B cell (primary cell): ENCODE data around the gene LONRF2. TPM values are rescaled to one million over a fixed set of nuclear protein-coding genes. Genes with fewer than 3 reads are reported as not detected.
"Not testable (repeated sequence)": the region's sequence is repeated elsewhere in the genome, so short reads cannot be mapped to it uniquely, and the experiment has no call there.

Source experiments
- ATAC-seq: fragments of 200-7000 bp; cut with Tn5 transposase; one replicate; pipeline ENCODE4 v1.10.0; 2021; ENCODE audit warnings: low read depth, mild to moderate bottlenecking, moderate number of reproducible peaks, moderate library complexity
- CTCF ChIA-PET: fragments of 350-600 bp; sonication (Branson Sonifier 250); formaldehyde crosslinking; loops from one replicate; lab custom pipeline; 2021; ENCODE audit warnings: antibody characterized with exemption, inconsistent platforms; lab: Charles Lee
- POLR2A ChIA-PET: fragments of 350-600 bp; sonication (Branson Sonifier 250); formaldehyde crosslinking; loops from one replicate; lab custom pipeline; 2021; ENCODE audit warnings: antibody characterized with exemption; lab: Charles Lee
- DNase-seq: peaks from one replicate; pipeline ENCODE4 v3.0.0; 2013
- H2AFZ ChIP-seq: 2 replicates; pipeline ENCODE4 v1.6.1; 2012; ENCODE audit warnings: mild to moderate bottlenecking, low read depth, low read length; ENCODE audit not compliant: insufficient read depth, poor library complexity, severe bottlenecking
- H3K27ac ChIP-seq, 2 donors: 1 replicate in 1 of 2; 2 replicates in 1 of 2; pipeline ENCODE4 v1.5.1; 2012 to 2013; ENCODE audit warnings: low read length in 2 of 2, mild to moderate bottlenecking in 2 of 2, moderate library complexity in 1 of 2
- H3K27me3 ChIP-seq, 4 experiments: fragments of 200-600 bp in 1 of 4; sonication (generic) in 1 of 4; replicated peaks in 1 of 4; 1 replicate in 2 of 4; 2 replicates in 2 of 4; pipeline versions ENCODE4 v1.6.1 to v1.7.0; 2013 to 2016; ENCODE audit warnings: low read length in 3 of 4, mild to moderate bottlenecking in 2 of 4, mixed read lengths in 1 of 4, moderate library complexity in 1 of 4; ENCODE audit not compliant: insufficient read depth in 4 of 4, control insufficient read depth in 3 of 4; ENCODE audit errors: control extremely low read depth in 1 of 4
- H3K36me3 ChIP-seq, 2 experiments: replicated peaks in 1 of 2; 1 replicate in 1 of 2; 2 replicates in 1 of 2; pipeline versions ENCODE4 v1.6.1 to v1.7.1; 2013; ENCODE audit warnings: low read length in 1 of 2; ENCODE audit not compliant: insufficient read depth in 2 of 2, control insufficient read depth in 1 of 2; ENCODE audit errors: control extremely low read depth in 1 of 2, extremely low read depth in 1 of 2
- H3K4me1 ChIP-seq, 2 donors: fragments of 200-600 bp in 1 of 2; sonication (generic) in 1 of 2; 1 replicate in 1 of 2; 2 replicates in 1 of 2; pipeline versions ENCODE4 v1.5.1 to v1.6.1; 2013 to 2017; ENCODE audit warnings: low read length in 2 of 2; ENCODE audit not compliant: control insufficient read depth in 2 of 2, insufficient read depth in 2 of 2
- H3K4me2 ChIP-seq: replicated peaks from 2 replicates; pipeline ENCODE3; 2012; ENCODE audit warnings: mild to moderate bottlenecking, low read depth, low read length; ENCODE audit not compliant: poor library complexity, severe bottlenecking
- H3K4me3 ChIP-seq, 5 experiments: fragments of 200-600 bp in 1 of 5; sonication (generic) in 1 of 5; 1 replicate in 3 of 5; 2 replicates in 2 of 5; pipeline versions ENCODE4 v1.5.1 to v1.7.0; 2011 to 2016; ENCODE audit warnings: low read length in 4 of 5, mild to moderate bottlenecking in 4 of 5, low read depth in 2 of 5, control low read depth in 1 of 5, moderate library complexity in 1 of 5; ENCODE audit not compliant: insufficient read depth in 1 of 5; ENCODE audit errors: control extremely low read depth in 1 of 5, extremely low read depth in 1 of 5
- H3K79me2 ChIP-seq: fragments of 200-600 bp; sonication (generic); one replicate; pipeline ENCODE4 v1.6.0; 2016; ENCODE audit warnings: low read length; ENCODE audit not compliant: control insufficient read depth, insufficient read depth
- H3K9ac ChIP-seq: fragments of 200-600 bp; sonication (generic); 2 replicates; pipeline ENCODE4 v1.6.1; 2017; ENCODE audit warnings: mild to moderate bottlenecking, low read length, moderate library complexity
- H3K9me3 ChIP-seq, 3 donors: one replicate each; pipeline versions ENCODE4 v1.6.1 to v1.7.1; 2013; ENCODE audit warnings: low read length in 2 of 3; ENCODE audit not compliant: control insufficient read depth in 2 of 3, insufficient read depth in 1 of 3; ENCODE audit errors: control extremely low read depth in 1 of 3
- H4K20me1 ChIP-seq: 2 replicates; pipeline ENCODE4 v1.6.0; 2012; ENCODE audit warnings: mild to moderate bottlenecking, low read length; ENCODE audit not compliant: insufficient read depth, control insufficient read depth, poor library complexity, severe bottlenecking
- H3K27ac Mint-ChIP-seq: one replicate; pipeline ENCODE4 v1.8.0; 2021; ENCODE audit warnings: mixed read lengths
- H3K27me3 Mint-ChIP-seq: one replicate; pipeline ENCODE4 v1.8.0; 2021; ENCODE audit warnings: mixed read lengths
- H3K4me1 Mint-ChIP-seq: one replicate; pipeline ENCODE4 v1.8.0; 2021; ENCODE audit warnings: mixed read lengths
- H3K4me3 Mint-ChIP-seq: one replicate; pipeline ENCODE4 v1.8.0; 2021; ENCODE audit warnings: mixed read lengths
- H3K9me3 Mint-ChIP-seq: one replicate; pipeline ENCODE4 v1.8.0; 2022; ENCODE audit warnings: mixed read lengths; ENCODE audit not compliant: insufficient read depth
- CTCF ChIP-seq: fragments of 200-600 bp; IDR thresholded peaks from one replicate; pipeline ENCODE4 v1.8.0; 2022; ENCODE audit warnings: antibody characterized with exemption, mild to moderate bottlenecking
- EZH2 ChIP-seq: IDR thresholded peaks from 2 replicates; pipeline ENCODE4 v1.6.1; 2012; ENCODE audit warnings: borderline replicate concordance, low read depth, mild to moderate bottlenecking, moderate library complexity, low read length; ENCODE audit not compliant: insufficient read depth, poor library complexity, severe bottlenecking
- WGBS: methylation state at CpG from one replicate; pipeline ENCODE4 v1.1.5; 2013; ENCODE audit warnings: missing lambda C conversion rate; ENCODE audit not compliant: insufficient coverage; 5-methylcytosine and 5-hydroxymethylcytosine counted together
- intact Hi-C: fragments of 100-400 bp; cut with micrococcal nuclease; formaldehyde crosslinking; loops from one replicate; pipeline ENCODE4 v1.10.0; 2022
- polyA plus RNA-seq: library from polyadenylated mRNA; depleted of rRNA; stranded (reverse); fragments of >200 nt; gene quantifications from 2 replicates; pipeline ENCODE4 v1.2.3, GENCODE V29; 2012
- total RNA-seq, 2 donors: library from RNA; stranded (reverse); fragments of 120-200 nt in 1 of 2; gene quantifications; 1 replicate in 1 of 2; 2 replicates in 1 of 2; pipeline versions ENCODE4 v1.2.3 to v1.2.4, GENCODE V29; 2013 to 2022

The LONRF2 gene
- total and polyA plus RNA-seq, 2 donors (not counting 1 experiment from before 2014, with no cell fraction given), result 0.32 TPM; not detected in 1

GRCh38 chr2:100248971-100249370 is 73.3 kb downstream of the LONRF2 start:
- no peak for ATAC-seq
- intact Hi-C loops, result loop anchor here (5.0 to 10.0 kb wide), 5 partner anchors 324 to 1094 kb away; partner anchors contain the start of genes EIF5B, LIPT1, TSGA10 and TXNDC9

GRCh38 chr2:100248556-100248955 is 73.7 kb downstream of the LONRF2 start:
- peaks cover 76% of the 10 kb centered on the region for H3K4me1 Mint-ChIP-seq
- not testable (repeated sequence) for H2AFZ ChIP-seq, H3K27me3 ChIP-seq, H4K20me1 ChIP-seq, ATAC-seq, H3K36me3 ChIP-seq, DNase-seq, H3K9me3 Mint-ChIP-seq
- intact Hi-C loops, result loop anchor here (5.0 to 10.0 kb wide), 5 partner anchors 324 to 1094 kb away; partner anchors contain the start of genes EIF5B, LIPT1, TSGA10 and TXNDC9
- ChIA-PET POLR2A (interaction anchor here (1.3 to 6.7 kb wide), 3 partner anchors 13 to 107 kb away, joined by 5 to 55 read pairs (median 34); partner anchors contain the start of gene AFF3), CTCF (interaction anchor here (1.0 to 7.3 kb wide), 3 partner anchors 12 to 136 kb away, joined by 5 to 79 read pairs (median 38); no protein-coding TSS in a partner anchor)
- Histone ChIP-seq H3K9ac (peak overlapping the region; percentile 38), H3K79me2 (peaks cover 37% of the 10 kb centered on the region), H3K9me3 (peaks cover 0 to 23% (median 3%) of the 10 kb centered on the region in 3 donors), H3K4me2 (peak overlapping the region; percentile 69), H3K4me3 (peak overlapping the region in 1 of 5 experiments; percentile 50), H3K27ac (peak overlapping the region; percentile 78 to 81), H3K4me1 (peaks cover 80% of the 10 kb centered on the region in 2 donors)
- H3K27me3 Mint-ChIP-seq, result peaks cover 10% of the 10 kb centered on the region
- H3K4me3 Mint-ChIP-seq, result peak overlapping the region; percentile 79
- WGBS, result 91% methylated on average over 6 of the region's 9 CpGs
- peak overlapping the region; percentile 86 for H3K27ac Mint-ChIP-seq

More at GRCh38 chr2:100248971-100249370, 73.3 kb downstream of the LONRF2 start:
- Histone ChIP-seq H3K36me3 (no peaks in the 10 kb centered on the region), H3K4me1 (peaks cover 76% of the 10 kb centered on the region in 2 donors), H3K4me3 (no peak overlapping the region), H3K79me2 (peaks cover 34% of the 10 kb centered on the region), H4K20me1 (no peaks in the 10 kb centered on the region), H3K9ac (no peak overlapping the region), H2AFZ (no peak overlapping the region), H3K9me3 (peaks cover 0 to 23% (median 3%) of the 10 kb centered on the region in 3 donors), H3K27me3 (peaks cover 0 to 3% (median 0%) of the 10 kb centered on the region in 4 experiments), H3K4me2 (peak overlapping the region; percentile 69), H3K27ac (no peak overlapping the region)
- Mint-ChIP-seq H3K27ac (peak overlapping the region; percentile 86), H3K4me3 (peak overlapping the region; percentile 79), H3K9me3 (no peaks in the 10 kb centered on the region), H3K27me3 (peaks cover 10% of the 10 kb centered on the region), H3K4me1 (peaks cover 76% of the 10 kb centered on the region)
- TF ChIP-seq EZH2 (no peak), CTCF (no peak)
- no peak for DNase-seq
- CTCF ChIA-PET, result interaction anchor here (1.0 to 7.3 kb wide), 3 partner anchors 12 to 136 kb away, joined by 5 to 79 read pairs (median 38); no protein-coding TSS in a partner anchor
- POLR2A ChIA-PET, result interaction anchor here (0.8 to 6.7 kb wide), 3 partner anchors 14 to 107 kb away, joined by 3 to 55 read pairs (median 34); partner anchors contain the start of gene AFF3
- WGBS, result 69% methylated on average over 3 of the region's 5 CpGs
